ENCODE data around the gene ZBTB7C.

The ZBTB7C gene

GRCh38 chr18:48100165-48100575 is 309.0 kb downstream of the ZBTB7C start:
- no peak for DNase-seq (ENCODE audit: low read depth in 1 of 2, low spot score in 1 of 2)

GRCh38 chr18:48099481-48100164 is 309.6 kb downstream of the ZBTB7C start:
- no peak for DNase-seq (ENCODE audit: low read depth in 1 of 2, low spot score in 1 of 2)

DNA sequence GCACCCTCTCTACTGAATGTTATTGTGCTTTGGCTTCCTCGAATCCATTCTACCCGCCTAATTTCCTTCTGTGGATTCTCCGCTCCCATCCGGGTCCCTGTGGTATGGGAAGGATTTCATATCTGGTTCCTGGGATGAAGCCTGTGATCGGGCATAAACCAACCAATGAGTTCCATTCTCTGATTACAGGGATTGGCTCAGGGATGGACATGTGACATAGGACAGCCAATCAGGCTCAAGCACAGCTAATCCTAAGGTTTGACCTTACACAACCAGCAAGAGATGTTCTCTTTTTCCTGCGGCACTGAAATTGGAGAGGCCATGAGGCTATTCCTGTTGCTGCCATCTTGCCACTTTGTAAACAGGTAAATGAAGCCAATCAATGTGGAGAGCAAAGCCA is 310.6 kb downstream of the ZBTB7C start:
- no peak for DNase-seq (ENCODE audit: low read depth in 1 of 2, low spot score in 1 of 2)

- DNase-seq (ENCODE audit: low read depth in 1 of 2, low spot score in 1 of 2) = no peak
Measured at GRCh38 chr18:48098007-48098406, 311.2 kb downstream of the ZBTB7C start.

GRCh38 chr18:48095726-48096125 is 313.5 kb downstream of the ZBTB7C start:
- DNase-seq (ENCODE audit: low read depth in 1 of 2, low spot score in 1 of 2) = no peak

GRCh38 chr18:48093104-48093503 is 316.1 kb downstream of the ZBTB7C start:
- no peak for DNase-seq (ENCODE audit: low read depth in 1 of 2, low spot score in 1 of 2)

DNA sequence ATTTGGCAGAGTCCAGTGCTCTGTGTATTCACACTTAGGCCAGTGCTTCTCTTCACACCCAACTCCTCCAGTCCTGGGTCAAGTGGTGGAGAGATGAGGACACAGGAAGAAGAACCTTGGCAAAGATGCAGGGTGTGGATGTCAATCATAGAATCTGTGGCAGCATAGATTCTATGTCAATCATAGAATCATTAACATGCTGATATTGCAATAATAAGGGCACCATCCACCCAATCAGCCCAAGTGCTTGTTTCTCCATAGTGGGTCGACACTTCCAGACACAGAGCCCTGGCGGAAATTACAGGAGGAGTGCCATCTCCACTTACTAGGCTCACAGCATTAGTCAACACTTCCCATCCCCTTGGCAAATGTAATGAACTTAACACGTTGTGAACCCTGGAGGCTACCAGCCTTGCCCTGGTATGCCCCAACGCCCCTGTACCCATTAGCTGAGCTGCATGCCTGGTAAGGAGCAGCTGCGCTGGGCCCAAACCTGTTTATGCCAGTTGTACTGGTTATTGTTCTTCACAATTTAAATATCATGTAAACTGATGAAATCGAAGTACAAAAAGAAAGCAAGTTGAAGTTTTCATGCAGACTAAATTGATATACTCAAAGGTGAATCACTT is 317.2 kb downstream of the ZBTB7C start:
- DNase-seq (ENCODE audit: low read depth in 1 of 2, low spot score in 1 of 2) = no peak

DNA sequence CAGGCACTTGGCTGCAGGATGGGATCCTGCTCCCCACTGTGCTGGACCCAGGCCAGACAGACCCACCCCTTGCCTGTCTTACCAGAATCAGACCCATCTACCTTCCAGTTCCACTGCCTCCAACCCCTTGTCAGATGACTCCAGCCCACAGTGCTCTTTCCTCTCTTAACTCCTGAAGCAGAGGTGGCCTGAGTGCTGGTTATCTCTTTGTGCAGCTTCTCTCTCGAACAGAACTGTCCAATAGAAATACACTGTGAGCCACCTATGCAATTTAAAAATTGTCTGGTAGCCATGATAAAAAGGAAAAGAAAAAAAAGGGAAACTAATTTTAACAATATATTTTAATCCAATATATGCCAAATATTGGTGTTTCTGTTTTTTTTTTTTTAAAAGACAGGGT is 318.5 kb downstream of the ZBTB7C start:
- no peak for DNase-seq (ENCODE audit: low read depth in 1 of 2, low spot score in 1 of 2)

- no peak for DNase-seq (ENCODE audit: low read depth in 1 of 2, low spot score in 1 of 2)
Measured at GRCh38 chr18:48090021-48090420, 319.2 kb downstream of the ZBTB7C start.

- DNase-seq (ENCODE audit: low read depth in 1 of 2, low spot score in 1 of 2) = no peak
Measured at GRCh38 chr18:48085781-48086487, 323.2 kb downstream of the ZBTB7C start.

- no peak for DNase-seq (ENCODE audit: low read depth in 1 of 2, low spot score in 1 of 2)
Measured at GRCh38 chr18:48084858-48085257, 324.3 kb downstream of the ZBTB7C start.

- no peak for DNase-seq (ENCODE audit: low read depth in 1 of 2, low spot score in 1 of 2)
Measured at GRCh38 chr18:48084041-48084757, 325.0 kb downstream of the ZBTB7C start.

GRCh38 chr18:48080546-48080945 is 328.6 kb downstream of the ZBTB7C start:
- DNase-seq (ENCODE audit: low read depth in 1 of 2, low spot score in 1 of 2) = no peak

DNA sequence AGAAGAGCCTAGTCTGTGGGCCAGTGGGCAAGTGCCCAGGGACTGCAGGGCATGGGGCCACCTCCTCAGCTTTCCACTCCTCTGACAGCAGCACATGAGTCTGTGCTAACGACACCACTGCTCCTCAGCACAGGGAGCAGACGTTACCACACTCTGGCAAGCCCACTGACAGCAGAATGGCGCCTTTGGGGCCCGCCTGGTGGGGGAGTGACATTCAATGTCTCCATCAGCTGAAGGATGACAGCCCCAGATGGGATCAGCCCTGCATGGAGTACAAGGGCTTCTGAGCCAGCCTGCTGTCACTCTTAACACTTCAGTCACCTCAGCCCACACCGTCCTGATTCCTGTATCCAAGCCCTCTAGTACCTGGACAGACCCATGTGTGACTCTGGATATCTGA is 329.3 kb downstream of the ZBTB7C start:
- no peak for DNase-seq (ENCODE audit: low read depth in 1 of 2, low spot score in 1 of 2)

DNA sequence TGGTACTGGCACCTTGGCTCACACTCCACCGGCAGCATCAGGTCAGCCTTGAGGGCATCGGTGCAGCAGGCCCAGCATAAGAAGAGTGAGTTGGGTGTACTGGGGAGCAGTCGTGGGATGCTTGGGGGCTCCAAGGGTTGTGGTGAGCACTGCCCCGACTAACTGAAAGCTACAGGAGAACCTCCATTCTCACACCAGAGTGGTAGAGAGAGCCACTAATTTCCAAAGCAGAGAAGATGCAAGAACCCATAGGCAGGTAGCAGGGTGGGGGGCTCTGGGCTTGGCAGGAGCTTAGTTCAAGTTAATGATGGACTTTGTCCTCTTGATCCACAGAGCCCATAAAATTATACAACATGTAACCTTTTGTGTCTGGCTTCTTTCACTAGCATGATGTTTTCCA is 330.7 kb downstream of the ZBTB7C start:
- no peak for DNase-seq (ENCODE audit: low read depth in 1 of 2, low spot score in 1 of 2)

DNA sequence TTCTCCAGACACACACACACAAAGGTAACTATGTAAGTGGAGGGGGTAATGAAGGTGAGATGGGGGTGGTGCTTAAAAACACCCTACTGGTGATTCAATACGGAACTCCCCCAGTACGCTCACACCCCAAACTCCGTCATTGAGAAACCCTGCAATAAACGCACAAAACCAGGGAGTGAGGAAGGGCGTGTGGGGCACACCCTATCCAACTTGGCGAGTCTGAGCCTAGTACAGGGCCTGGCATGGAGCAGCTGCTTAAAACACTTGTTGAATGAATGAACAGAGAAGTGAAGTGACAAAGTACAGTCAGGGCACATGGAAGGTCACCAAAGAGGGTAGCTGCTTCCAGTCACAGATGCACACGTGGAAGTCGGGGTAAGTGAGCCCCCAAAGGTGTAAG is 331.9 kb downstream of the ZBTB7C start:
- DNase-seq (ENCODE audit: low read depth in 1 of 2, low spot score in 1 of 2) = no peak

DNA sequence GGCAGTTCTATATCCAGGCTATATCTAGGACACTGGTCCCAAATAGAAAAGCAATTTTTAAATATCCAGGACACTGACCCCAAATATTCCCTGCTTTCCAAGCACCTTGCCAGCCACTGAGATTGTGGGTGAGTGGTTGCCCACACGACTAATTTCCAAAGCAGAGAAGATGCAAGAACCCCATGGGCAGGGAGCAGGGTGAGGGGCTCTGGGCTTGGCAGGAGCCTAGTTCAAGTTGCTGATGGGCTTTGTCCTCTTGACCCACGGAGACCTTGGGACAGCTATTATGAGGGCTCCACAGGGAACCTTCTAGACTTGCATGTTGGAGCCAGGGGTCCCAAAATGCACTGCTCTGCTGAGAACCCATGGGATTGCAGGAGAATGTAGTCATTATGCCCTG is 332.7 kb downstream of the ZBTB7C start:
- DNase-seq (ENCODE audit: low read depth in 1 of 2, low spot score in 1 of 2) = no peak

DNA sequence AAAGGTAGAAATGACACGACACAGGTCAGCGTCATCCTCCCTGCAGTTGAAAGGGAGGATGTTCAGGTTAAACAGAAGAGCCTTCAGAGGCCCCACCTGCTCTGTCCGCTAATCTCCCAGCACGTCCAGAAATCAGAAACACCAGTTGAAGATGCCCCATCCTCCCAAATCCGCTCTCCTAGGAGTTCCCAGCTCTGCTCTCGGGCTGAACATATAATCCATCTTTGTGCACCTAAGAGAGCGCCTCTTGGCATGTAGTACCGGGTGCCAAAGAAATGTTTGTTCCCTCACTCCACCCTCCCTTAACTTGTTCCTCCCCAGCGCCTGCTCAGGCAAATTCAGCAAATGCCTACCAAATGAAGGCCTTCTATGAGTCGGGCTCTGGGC is 333.5 kb downstream of the ZBTB7C start:
- no peak for DNase-seq (ENCODE audit: low read depth in 1 of 2, low spot score in 1 of 2)

GRCh38 chr18:48074929-48075706 is 334.1 kb downstream of the ZBTB7C start:
- no peak for DNase-seq (ENCODE audit: low read depth in 1 of 2, low spot score in 1 of 2)

GRCh38 chr18:48073211-48073930 is 335.8 kb downstream of the ZBTB7C start:
- no peak for DNase-seq (ENCODE audit: low read depth in 1 of 2, low spot score in 1 of 2)

Measured in activated T-helper 1 cell treated with anti-CD3 and anti-CD28 coated beads, Interleukin-2, amount 50 U/mL, for 16 hours (primary cell).